HG03045 (cell line): ENCODE data around the gene ZNF500.

Source experiments
- ATAC-seq: cut with Tn5 transposase; IDR thresholded peaks from one replicate; pipeline ENCODE4 v1.9.1; 2021; ENCODE audit warnings: mild to moderate bottlenecking, moderate library complexity; ENCODE audit not compliant: unreplicated experiment

ZNF500 gene

GRCh38 chr16:4713663-4714501 lies 53.1 kb downstream of the ZNF500 start:
- ATAC-seq, result no peak

- ATAC-seq, result no peak
These were observed 57.5 kb downstream of the ZNF500 start for GRCh38 chr16:4709481-4709880.

GRCh38 chr16:4706871-4707270 lies 60.1 kb downstream of the ZNF500 start:
- ATAC-seq, result no peak

GRCh38 chr16:4704913-4705312 lies 62.0 kb downstream of the ZNF500 start:
- ATAC-seq, result no peak

- no peak for ATAC-seq
These were observed 62.5 kb downstream of the ZNF500 start for GRCh38 chr16:4704491-4704890.

GRCh38 chr16:4703906-4704305 lies 63.1 kb downstream of the ZNF500 start:
- ATAC-seq, result no peak

- no peak for ATAC-seq
These were observed 64.5 kb downstream of the ZNF500 start for GRCh38 chr16:4702466-4702808.

GRCh38 chr16:4701791-4702465 lies 65.0 kb downstream of the ZNF500 start:
- no peak for ATAC-seq

GRCh38 chr16:4700997-4701743 lies 65.8 kb downstream of the ZNF500 start:
- no peak for ATAC-seq

- no peak for ATAC-seq
These were observed 66.5 kb downstream of the ZNF500 start for GRCh38 chr16:4700380-4700996.

GRCh38 chr16:4699046-4699556 lies 67.9 kb downstream of the ZNF500 start:
- ATAC-seq, result no peak

- no peak for ATAC-seq
These were observed 68.5 kb downstream of the ZNF500 start for GRCh38 chr16:4698321-4699045.
